Measurements from ENCODE around the gene KBTBD13.
"Not testable (repeated sequence)": the region's sequence is repeated elsewhere in the genome, so short reads cannot be mapped to it uniquely, and the experiment has no call there.

KBTBD13 gene

DNA sequence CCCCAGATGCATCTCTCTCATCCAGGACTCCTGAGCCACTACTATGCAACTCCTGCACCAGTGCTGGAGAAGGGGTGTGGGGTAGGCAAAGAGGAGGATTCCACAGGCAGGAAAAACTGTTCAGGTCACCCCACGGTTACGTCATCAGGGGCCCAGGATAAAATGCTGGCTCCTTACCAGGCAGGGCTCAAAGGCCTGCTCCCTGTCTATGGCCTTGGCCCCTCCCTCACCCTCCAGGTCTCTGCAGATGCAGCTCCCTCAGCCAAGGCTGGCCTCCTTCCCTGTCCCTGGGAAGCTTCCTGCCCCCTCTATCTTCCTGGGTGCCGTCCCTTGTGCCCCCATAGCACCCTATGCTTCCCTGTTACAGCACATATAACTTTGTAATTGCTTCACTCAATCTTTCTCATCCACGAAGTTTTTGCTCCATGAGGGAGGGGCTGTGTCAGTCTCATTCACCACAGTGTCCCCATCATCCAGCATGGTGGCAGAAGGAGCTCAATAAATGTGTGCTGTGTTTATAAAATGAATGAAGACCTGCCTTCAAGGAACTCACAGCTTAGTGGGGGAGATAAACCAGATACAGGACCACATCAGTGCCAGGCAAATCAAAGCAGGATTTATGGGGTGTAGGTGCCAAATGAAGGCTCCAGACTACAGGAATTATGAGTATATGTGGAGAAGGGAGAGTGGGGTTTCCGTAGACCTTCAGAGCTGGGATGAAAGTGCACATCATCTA, 18.6 kb downstream of the KBTBD13 start:
- DNase-seq (ENCODE audit: insufficient read length, low spot score) = no peak
- TF ChIP-seq, protein P1, sequence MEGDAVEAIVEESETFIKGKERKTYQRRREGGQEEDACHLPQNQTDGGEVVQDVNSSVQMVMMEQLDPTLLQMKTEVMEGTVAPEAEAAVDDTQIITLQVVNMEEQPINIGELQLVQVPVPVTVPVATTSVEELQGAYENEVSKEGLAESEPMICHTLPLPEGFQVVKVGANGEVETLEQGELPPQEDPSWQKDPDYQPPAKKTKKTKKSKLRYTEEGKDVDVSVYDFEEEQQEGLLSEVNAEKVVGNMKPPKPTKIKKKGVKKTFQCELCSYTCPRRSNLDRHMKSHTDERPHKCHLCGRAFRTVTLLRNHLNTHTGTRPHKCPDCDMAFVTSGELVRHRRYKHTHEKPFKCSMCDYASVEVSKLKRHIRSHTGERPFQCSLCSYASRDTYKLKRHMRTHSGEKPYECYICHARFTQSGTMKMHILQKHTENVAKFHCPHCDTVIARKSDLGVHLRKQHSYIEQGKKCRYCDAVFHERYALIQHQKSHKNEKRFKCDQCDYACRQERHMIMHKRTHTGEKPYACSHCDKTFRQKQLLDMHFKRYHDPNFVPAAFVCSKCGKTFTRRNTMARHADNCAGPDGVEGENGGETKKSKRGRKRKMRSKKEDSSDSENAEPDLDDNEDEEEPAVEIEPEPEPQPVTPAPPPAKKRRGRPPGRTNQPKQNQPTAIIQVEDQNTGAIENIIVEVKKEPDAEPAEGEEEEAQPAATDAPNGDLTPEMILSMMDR (IDR thresholded peaks at IDR 0.05; ENCODE audit: insufficient read depth, missing control alignments) = no peak
- FAIRE-seq = no peak

DNA sequence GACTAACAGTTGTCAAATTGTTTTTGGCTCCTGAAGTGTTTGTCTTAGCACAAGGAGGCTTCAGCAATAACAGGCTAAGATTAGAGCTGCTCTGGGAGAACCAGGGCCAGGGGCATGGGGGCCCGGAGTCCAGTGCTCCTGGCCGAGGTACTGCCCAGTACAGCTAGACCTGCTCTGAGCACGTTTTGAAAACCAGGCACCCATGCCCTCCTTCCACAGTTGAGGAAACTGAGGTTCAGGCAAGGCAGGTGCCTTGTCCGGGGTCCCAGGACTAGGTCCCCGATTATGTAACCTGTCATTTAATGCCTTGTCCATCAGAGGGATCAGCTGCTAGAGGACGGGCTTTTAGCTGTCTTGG, 19.2 kb downstream of the KBTBD13 start:
- FAIRE-seq (no peak), DNase-seq (ENCODE audit: insufficient read length, low spot score) (no peak)
- TF ChIP-seq, protein P1 (IDR thresholded peaks at IDR 0.05; ENCODE audit: insufficient read depth, missing control alignments) = no peak

DNA sequence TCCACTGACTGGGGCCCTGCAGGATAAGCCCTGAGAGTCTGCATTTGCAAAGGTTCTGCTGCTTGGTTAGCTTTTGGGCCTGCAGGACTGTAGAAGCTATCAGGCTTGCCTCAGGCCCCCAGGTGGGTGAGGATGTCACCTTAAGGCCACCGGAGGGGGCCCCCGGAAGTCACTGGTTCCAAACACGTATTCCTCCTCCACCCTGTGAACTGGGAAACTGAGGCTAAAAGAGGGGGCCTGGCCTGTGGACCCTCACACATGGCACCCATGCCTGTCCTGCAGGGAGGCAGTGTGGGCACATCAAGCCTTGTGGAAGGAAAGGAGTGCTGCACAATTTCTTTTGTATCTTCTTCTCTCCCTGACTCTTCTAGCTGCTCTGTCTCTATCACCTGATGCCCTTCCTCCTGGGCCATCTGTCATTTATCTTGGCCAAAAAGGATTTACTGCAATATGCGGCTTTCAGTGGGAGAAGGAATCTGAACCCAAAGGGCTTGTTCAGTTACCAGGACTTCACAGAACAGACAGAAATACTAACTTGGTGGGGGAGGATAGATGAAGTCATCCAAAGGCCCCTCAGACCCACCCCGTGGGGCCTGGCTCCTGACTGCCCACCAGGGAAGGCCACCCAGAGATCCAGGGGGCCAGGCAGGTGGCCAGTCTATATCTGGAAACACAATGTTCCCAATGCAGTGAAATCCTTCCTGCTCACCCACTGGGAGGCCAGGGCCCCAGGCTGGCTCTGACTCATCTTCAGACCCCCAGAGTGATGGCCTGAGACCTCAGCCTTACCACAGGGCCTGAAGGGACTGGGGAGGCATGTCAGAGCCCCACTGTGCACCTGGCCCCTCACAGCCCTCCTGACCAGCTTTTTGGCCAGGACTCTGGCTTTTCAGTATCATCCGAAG, 20.2 kb downstream of the KBTBD13 start:
- FAIRE-seq (no peak), DNase-seq (ENCODE audit: insufficient read length, low spot score) (no peak)
- TF ChIP-seq, protein P1 (IDR thresholded peaks at IDR 0.05; ENCODE audit: insufficient read depth, missing control alignments) = no peak

DNA sequence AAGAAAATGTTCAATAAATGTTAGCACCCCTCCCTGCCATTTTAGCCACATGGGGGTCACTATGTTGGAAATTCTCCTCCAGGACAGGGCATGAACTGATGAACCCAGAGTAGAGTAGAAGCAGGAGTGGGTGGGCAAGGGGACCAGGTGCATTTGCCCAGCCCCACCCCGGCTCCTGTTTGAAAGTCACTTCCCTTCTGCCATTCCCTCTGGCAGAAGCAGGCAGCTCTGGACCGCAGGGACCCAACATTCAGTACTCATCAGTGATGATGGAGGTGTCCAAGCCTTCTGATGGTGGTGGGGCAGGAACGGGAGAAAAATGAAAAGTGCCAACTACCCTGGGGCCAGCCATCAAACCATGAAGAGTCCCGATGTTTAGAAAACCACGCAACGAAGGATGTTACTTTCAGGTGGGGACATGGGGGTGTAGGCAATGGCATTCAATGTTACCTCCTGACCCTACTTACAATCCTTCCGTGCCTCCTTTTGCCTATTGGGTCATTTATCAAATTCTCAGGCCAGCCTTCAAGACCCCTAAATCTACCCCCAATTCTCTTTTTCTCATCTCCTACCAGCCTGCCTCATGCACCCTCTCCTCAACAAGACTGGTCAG, 21.2 kb downstream of the KBTBD13 start:
- no peak for FAIRE-seq
- TF ChIP-seq, protein P1 (IDR thresholded peaks at IDR 0.05; ENCODE audit: insufficient read depth, missing control alignments) = no peak

DNA sequence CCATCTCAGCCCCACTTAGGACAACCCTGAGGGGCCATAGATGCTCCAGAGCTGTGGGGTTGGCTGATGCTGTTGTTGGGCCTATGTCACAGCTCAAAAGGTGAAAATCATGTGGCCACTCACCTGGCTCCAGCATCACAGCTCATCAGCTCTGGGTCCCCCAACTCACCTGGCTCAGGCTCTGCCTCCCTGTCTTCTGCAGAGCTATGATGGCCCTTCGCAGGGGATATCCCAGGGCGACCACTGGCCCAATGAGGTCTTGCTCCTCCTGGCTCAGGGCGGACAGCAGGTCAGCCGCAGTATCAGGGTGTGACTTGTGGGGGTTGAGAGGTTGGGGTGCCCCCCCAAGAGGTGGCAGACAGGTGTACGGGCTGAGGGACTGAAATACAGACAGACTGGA, 22.8 kb downstream of the KBTBD13 start:
- DNase-seq (ENCODE audit: insufficient read length, low spot score) (no peak), FAIRE-seq (no peak)
- TF ChIP-seq, protein P1 (IDR thresholded peaks at IDR 0.05; ENCODE audit: insufficient read depth, missing control alignments) = no peak

More for the DNA sequence above, 21.2 kb downstream of the KBTBD13 start:
- no peak for DNase-seq (ENCODE audit: insufficient read length, low spot score)

DNA sequence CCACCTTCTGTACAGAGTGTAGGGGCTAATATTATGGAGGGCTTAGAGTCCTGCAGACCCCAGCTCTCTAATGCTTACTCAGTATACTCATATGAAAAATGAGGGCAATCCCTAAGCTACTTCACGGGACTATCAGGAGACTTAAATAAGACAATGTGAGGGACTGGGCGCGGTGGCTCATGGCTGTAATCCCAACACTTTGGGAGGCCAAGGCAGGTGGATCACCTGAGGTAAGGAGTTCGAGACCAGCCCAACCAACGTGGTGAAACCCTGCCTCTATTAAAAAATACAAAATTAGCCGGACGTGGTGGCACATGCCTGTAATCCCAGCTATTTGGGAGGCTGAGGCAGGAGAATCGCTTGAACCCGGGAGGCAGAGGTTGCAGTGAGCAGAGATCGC, 23.3 kb downstream of the KBTBD13 start:
- not testable (repeated sequence) for FAIRE-seq; DNase-seq (ENCODE audit: insufficient read length, low spot score)

DNA sequence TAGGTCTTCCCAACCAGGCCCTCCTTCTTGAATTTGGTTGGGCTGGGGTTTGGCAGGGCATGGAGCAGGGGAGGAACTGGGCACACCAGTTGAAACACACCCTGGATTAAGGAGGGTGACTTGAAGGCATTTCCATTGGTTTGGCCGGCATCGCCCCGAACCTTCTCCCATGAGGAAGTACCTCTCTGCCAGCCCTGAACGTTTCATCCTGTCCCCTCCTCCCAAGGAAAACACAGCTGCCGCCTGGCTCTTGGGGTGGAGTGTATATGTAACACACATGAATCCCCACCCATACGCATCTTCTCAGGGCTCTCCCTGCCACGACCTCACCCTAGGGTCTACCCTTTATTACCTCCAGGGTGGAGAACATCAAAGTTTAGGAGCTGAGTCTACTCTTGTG, 23.9 kb downstream of the KBTBD13 start:
- no peak for FAIRE-seq
- TF ChIP-seq, protein P1 (IDR thresholded peaks at IDR 0.05; ENCODE audit: insufficient read depth, missing control alignments) = no peak
- DNase-seq (ENCODE audit: insufficient read length, low spot score) = no peak

All from D721Med (cell line).